Prostate gland (tissue), 2 donors: ENCODE measurements around the gene SASH1. TPM values are rescaled to one million over a fixed set of nuclear protein-coding genes. Genes with fewer than 3 reads are reported as not detected.

Experiments used
- DNase-seq: peaks from one replicate; pipeline ENCODE4 v3.0.0-alpha.2; 2019; ENCODE audit warnings: low spot score
- H3K27ac ChIP-seq, 2 donors: fragments of 200-600 bp; sonication (generic); 2 replicates each; pipeline ENCODE4 v1.5.1; 2017 to 2019
- H3K27me3 ChIP-seq: fragments of 200-600 bp; sonication (generic); replicated peaks from 2 replicates; pipeline ENCODE4 v1.5.1; 2019; ENCODE audit not compliant: insufficient read depth
- H3K36me3 ChIP-seq, 2 donors: fragments of 200-600 bp; sonication (generic); 1 replicate in 1 of 2; 2 replicates in 1 of 2; pipeline versions ENCODE4 v1.5.1 to v1.8.1; 2017 to 2019
- H3K4me1 ChIP-seq: fragments of 200-600 bp; sonication (generic); replicated peaks from 2 replicates; pipeline ENCODE4 v1.5.1; 2019
- H3K4me3 ChIP-seq, 2 donors: fragments of 200-600 bp; sonication (generic); 2 replicates each; pipeline ENCODE4 v1.5.1; 2017 to 2019
- H3K9me3 ChIP-seq: fragments of 200-600 bp; sonication (generic); 2 replicates; pipeline ENCODE4 v1.5.1; 2017
- POLR2A ChIP-seq: fragments of 450-650 bp; IDR thresholded peaks from one replicate; pipeline ENCODE4 v1.6.1; 2016; ENCODE audit warnings: antibody characterized with exemption, mild to moderate bottlenecking
- POLR2AphosphoS5 ChIP-seq: sonication (generic); formaldehyde crosslinking; IDR thresholded peaks from one replicate; pipeline ENCODE4 v1.6.1; 2017; ENCODE audit warnings: antibody characterized with exemption
- WGBS: methylation state at CpG from one replicate; pipeline ENCODE4 v1.1.5; 2018; 5-methylcytosine and 5-hydroxymethylcytosine counted together
- intact Hi-C: fragments of 100-400 bp; cut with DNase I; formaldehyde crosslinking; loops from one replicate; pipeline ENCODE4 v1.14.2; 2022
- total RNA-seq, 2 donors: library from RNA; depleted of rRNA; stranded (reverse); fragments of >200 nt; gene quantifications; one replicate each; pipeline ENCODE4 v1.1.0, GENCODE V29; 2016
- TF ChIP-seq, protein P1 (sequence below), 4 experiments: fragments of 200-600 bp in 2 of 4; fragments of 450-650 bp in 2 of 4; sonication (generic) in 2 of 4; IDR thresholded peaks; 1 replicate in 3 of 4; 2 replicates in 1 of 4; pipeline ENCODE4 v1.5.1; 2016 to 2019; ENCODE audit warnings: antibody characterized with exemption in 4 of 4, mild to moderate bottlenecking in 2 of 4, moderate library complexity in 2 of 4

Gene SASH1
- total RNA-seq, 2 donors from 2014 or later: 34.3 to 48.6 TPM

DNA sequence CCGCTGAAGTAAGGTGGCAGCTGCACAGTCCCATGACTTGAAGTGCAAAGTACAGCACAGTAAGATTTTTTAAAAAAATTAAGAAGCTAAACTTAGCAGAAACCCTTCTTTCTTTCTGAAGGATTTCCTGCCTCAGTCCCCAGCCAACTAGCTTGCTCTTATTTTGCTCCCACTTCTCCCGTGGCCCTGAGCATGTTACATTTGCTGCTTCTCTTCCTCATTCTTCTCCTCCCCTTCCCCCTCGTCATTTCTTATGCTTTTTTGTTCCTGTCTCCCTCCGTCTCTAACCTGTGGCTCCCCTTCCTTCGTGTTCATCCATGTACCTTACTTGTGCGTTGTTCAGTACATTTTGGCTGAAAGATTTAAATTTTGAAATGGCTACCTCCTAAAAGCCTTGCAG lies 123.0 kb downstream of the SASH1 start:
- no peak overlapping the region for H3K4me3 ChIP-seq
- no peaks in the 10 kb centered on the region for H3K9me3 ChIP-seq
- no peaks in the 10 kb centered on the region for H3K36me3 ChIP-seq
- H3K27me3 ChIP-seq: no peaks in the 10 kb centered on the region
- intact Hi-C loops: loop anchor here (10.0 kb wide), 1 partner anchor 211 kb away; no protein-coding TSS in a partner anchor
- H3K4me1 ChIP-seq: no peaks in the 10 kb centered on the region
- WGBS: 67% methylated on average over 6 of the region's 6 CpGs
- no peak overlapping the region for H3K27ac ChIP-seq
- no peak for DNase-seq
- TF ChIP-seq POLR2A (no peak), POLR2AphosphoS5 (no peak)
- TF ChIP-seq, protein P1, sequence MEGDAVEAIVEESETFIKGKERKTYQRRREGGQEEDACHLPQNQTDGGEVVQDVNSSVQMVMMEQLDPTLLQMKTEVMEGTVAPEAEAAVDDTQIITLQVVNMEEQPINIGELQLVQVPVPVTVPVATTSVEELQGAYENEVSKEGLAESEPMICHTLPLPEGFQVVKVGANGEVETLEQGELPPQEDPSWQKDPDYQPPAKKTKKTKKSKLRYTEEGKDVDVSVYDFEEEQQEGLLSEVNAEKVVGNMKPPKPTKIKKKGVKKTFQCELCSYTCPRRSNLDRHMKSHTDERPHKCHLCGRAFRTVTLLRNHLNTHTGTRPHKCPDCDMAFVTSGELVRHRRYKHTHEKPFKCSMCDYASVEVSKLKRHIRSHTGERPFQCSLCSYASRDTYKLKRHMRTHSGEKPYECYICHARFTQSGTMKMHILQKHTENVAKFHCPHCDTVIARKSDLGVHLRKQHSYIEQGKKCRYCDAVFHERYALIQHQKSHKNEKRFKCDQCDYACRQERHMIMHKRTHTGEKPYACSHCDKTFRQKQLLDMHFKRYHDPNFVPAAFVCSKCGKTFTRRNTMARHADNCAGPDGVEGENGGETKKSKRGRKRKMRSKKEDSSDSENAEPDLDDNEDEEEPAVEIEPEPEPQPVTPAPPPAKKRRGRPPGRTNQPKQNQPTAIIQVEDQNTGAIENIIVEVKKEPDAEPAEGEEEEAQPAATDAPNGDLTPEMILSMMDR (IDR thresholded peaks at IDR 0.05): no peak

DNA sequence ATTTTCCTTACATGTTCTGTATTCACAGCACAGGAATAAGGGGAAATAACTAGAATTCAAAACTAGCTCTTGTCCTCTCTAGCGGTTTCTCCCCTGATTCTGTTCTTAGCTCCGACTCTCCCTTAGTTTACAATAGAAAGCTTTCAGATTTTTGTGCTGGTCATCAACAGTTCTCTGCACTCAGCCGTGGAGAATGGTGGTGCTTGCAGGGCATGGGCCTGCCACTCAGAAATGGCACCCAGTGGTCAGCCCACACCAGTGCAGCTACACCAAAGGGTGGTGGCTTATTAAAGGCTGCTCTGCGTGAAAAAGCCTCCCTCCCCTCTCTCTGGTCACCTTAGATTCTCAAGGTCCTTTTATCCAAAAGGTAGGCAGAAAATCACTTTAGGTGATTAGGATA lies 123.5 kb downstream of the SASH1 start:
- Histone ChIP-seq H3K4me1 (no peaks in the 10 kb centered on the region), H3K4me3 (no peak overlapping the region), H3K27me3 (no peaks in the 10 kb centered on the region), H3K9me3 (no peaks in the 10 kb centered on the region), H3K27ac (no peak overlapping the region), H3K36me3 (no peaks in the 10 kb centered on the region)
- no peak for DNase-seq
- 72% methylated on average over 4 of the region's 4 CpGs for WGBS
- TF ChIP-seq, protein P1 (IDR thresholded peaks at IDR 0.05): no peak
- TF ChIP-seq POLR2AphosphoS5 (no peak), POLR2A (no peak)
- intact Hi-C loops: loop anchor here (10.0 kb wide), 1 partner anchor 211 kb away; no protein-coding TSS in a partner anchor

DNA sequence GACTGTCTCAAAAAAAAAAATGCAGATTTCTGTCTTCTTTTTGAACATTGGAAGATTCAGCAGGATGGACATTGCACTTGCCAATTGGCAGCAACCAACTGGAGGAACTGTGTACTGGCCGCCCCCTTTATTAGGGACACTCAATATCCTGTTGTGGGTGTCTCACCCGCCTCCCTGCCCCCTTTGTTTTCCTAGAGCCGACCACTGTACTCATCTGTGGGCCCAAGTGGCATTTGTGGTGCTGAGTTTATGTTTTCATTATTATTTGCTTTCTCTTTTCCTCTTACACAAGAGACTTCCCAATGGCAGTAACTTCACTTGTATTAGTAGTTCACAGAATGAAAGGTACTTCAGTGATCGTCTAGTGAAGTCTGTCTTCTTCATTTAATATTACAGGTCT lies 125.3 kb downstream of the SASH1 start:
- Histone ChIP-seq H3K36me3 (no peaks in the 10 kb centered on the region), H3K4me1 (no peaks in the 10 kb centered on the region), H3K4me3 (no peak overlapping the region), H3K27me3 (no peaks in the 10 kb centered on the region), H3K9me3 (no peaks in the 10 kb centered on the region), H3K27ac (no peak overlapping the region)
- TF ChIP-seq POLR2AphosphoS5: no peak
- no peak for TF ChIP-seq POLR2A
- TF ChIP-seq, protein P1 (IDR thresholded peaks at IDR 0.05): no peak
- 75% methylated on average over 4 of the region's 4 CpGs for WGBS
- no peak for DNase-seq
- intact Hi-C loops: loop anchor here (10.0 kb wide), 1 partner anchor 213 kb away; no protein-coding TSS in a partner anchor

DNA sequence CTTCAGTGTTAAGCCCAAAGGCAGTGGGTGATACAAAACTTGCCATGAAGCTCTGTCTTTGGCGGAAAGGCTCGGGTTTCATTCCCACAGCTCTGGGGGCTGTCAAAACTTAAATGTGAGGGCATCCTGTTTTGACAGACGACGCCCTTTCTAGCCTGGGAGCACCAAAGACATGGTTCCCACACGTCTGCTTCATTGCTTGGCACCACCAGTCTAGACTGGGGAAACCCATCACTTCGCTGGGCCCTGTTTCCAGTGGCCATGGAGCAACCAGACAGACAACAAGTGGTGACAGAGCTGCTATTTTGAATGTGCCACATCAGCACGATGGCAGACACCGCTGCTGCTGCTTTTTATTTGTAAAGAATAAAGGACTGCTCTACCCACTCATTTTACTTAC lies 127.5 kb downstream of the SASH1 start:
- intact Hi-C loops: no loop called here
- Histone ChIP-seq H3K27me3 (no peaks in the 10 kb centered on the region), H3K9me3 (no peaks in the 10 kb centered on the region), H3K27ac (no peak overlapping the region), H3K36me3 (no peaks in the 10 kb centered on the region), H3K4me1 (no peaks in the 10 kb centered on the region), H3K4me3 (no peak overlapping the region)
- 82% methylated on average over 8 of the region's 8 CpGs for WGBS
- no peak for DNase-seq
- TF ChIP-seq POLR2A (no peak), POLR2AphosphoS5 (no peak)
- TF ChIP-seq, protein P1 (IDR thresholded peaks at IDR 0.05): no peak

DNA sequence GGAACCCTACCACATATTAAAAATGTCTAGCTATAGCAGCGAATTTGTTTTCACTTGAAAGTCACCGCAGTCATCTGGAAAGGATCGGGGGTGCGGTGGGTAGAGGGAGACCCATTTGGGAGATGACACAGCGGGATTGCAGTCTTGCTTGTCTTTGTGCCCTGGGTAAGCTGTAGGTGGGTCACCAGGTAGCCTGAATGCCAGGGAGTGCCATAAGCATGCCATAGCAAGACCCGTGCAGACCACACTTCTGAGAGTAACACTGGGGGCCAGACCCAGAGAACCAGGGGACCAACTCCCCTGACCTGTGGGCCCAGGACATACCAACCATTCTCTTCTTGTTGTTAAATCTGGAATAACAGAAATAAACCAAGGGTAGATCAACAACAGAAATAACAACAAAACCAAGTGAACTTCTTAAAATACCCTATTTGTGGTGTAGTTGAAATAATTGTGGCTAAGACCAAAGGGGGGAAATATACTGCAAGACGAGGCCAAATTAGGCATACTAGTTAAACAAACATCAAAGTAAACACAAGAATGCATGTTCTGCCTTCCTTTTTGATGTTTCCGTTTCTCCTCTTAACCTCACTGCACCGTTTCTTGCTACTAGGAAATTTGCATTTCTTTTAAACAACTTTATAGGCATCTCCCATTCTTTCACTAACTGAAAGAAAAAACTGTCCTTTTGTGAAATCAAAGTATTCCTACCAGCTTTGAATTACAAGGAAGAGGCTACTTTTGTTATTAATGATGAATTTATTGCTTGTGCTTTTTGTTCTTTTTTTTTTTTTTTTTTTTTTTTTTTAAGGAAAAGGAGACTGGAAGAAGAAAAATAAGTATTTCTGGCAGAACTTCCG lies 128.2 kb downstream of the SASH1 start:
- intact Hi-C loops: no loop called here
- Histone ChIP-seq H3K27me3 (no peaks in the 10 kb centered on the region), H3K4me3 (no peak overlapping the region), H3K27ac (no peak overlapping the region), H3K9me3 (no peaks in the 10 kb centered on the region), H3K36me3 (no peaks in the 10 kb centered on the region), H3K4me1 (no peaks in the 10 kb centered on the region)
- DNase-seq: no peak
- 63% methylated on average over 10 of the region's 10 CpGs for WGBS
- TF ChIP-seq POLR2A (no peak), POLR2AphosphoS5 (no peak)
- TF ChIP-seq, protein P1 (IDR thresholded peaks at IDR 0.05): no peak
